Stimulated activated CD8-positive, alpha-beta memory T cell treated with anti-CD3 and anti-CD28 coated beads, Interleukin-4, amount 100 ng/mL, for 48 hours (primary cell): ENCODE results near the gene ZBTB7B.

Source experiments
- DNase-seq: peaks from one replicate; pipeline ENCODE4 v3.0.0-alpha.2; 2020

Gene ZBTB7B

DNA sequence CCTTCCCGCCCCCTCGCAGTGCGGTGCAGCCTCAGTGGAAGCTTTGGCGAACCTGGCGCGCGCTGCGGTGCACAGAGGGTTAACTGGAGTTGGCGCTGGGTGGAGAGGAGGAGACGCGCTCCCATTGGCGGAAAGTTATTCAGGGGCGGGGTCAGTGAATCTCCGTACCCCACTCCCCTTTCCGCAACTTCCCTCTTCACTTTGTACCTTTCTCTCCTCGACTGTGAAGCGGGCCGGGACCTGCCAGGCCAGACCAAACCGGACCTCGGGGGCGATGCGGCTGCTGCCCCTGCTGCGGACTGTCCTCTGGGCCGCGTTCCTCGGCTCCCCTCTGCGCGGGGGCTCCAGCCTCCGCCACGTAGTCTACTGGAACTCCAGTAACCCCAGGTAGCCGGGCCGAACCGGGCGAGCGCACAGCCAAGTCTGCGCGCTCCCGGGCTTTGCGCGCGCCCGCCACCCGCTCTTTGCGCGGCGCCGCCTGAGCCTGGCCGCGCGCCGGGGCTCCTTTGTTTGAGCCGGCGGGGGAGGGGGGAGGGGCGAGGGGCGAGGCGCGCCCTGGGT is 61.0 kb downstream of the ZBTB7B start, which contains the start of gene EFNA4:
TSS of gene EFNA4 (plus strand) at position 191 of the 561 bp plus-strand sequence. CDS start at position 275, 84 bp downstream.
- DNase-seq: peak; percentile 88

DNA sequence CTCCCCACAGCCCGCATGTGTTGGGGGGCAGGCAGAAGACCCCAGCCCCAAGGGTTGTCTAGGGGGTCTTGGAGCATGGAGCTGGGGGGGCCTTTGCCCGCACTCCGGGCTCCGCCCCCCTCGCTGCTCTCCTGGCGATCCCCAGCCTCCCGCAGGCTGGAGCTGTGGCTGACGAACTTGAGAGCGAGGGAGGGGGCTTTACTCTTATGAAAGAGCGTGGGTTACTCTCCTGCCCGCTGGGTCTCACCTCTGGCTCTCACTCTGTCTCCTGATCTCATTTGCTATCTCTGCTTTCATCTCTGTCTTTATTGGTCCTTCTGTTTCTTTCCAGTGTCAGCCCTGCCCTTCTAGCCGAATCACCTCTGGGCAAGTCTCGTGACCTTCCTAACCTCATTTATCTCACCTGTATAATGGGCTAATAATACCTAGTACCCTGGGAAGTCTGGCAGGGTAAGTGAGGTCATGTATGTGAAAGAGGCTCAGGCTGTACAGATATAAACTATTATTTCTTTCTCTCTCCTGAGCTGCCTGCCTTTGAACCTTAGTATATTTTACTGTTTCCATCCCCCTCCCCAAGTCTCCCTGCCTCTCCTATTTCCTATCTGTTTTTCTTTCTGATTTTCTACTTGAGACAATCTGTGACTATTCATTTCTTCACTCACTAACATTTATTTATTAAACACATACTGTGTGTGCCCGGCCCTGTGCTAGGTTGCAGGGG is 61.7 kb downstream of the ZBTB7B start:
- peak; percentile 43 for DNase-seq

DNA sequence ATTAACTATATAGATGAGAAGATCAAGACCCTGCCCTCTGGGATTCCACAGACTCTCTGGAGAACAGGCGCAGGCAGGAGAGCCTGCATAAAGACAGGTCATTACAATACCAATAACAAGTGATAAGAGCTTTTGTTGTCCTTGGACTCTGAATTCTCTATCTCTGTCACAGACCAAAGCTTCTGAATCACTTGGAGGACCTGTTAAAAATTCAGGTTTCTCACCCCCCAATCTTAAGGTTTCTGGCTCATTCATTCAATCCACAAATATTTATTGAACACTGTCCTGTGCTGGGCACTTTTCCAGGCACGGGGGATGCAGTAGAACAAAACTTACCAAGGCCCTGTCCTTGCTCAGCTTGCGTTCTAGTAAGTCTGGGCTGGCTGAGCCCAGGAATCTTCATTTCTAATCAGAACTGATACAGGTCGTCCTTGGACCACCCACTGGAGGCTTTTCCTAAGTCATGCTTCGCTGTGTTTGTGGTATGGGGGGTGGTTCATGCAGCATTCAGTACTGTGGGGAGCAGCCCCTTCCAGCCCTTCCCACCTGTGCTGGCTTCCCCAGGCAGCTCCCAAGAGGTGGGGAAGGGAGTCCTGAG is 62.3 kb downstream of the ZBTB7B start:
- DNase-seq: no peak

DNA sequence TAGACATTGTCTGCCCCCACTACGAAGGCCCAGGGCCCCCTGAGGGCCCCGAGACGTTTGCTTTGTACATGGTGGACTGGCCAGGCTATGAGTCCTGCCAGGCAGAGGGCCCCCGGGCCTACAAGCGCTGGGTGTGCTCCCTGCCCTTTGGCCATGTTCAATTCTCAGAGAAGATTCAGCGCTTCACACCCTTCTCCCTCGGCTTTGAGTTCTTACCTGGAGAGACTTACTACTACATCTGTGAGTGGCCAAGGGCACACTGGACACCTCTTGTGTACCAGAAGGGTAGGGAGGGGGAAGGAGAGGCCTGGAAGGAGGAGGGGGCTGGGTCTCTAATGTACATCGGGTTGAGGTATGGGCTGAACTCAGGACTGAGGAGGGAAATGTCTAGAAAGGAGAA is 64.2 kb downstream of the ZBTB7B start:
- no peak for DNase-seq
